HepG2 (cell line): ENCODE data around the gene SLC5A6. TPM values are rescaled to one million over a fixed set of nuclear protein-coding genes. Genes with fewer than 3 reads are reported as not detected.

Experiments used
- BHLHE40 ChIP-seq: IDR thresholded peaks from 2 replicates; pipeline ENCODE4 v1.6.1; 2011; ENCODE audit warnings: low read length, improper control_type of control experiment
- CENPX ChIP-seq: sonication (generic); formaldehyde crosslinking; IDR thresholded peaks from 2 replicates; pipeline ENCODE4 v1.9.0; 2021; ENCODE audit warnings: mild to moderate bottlenecking, missing genetic modification reagents, moderate library complexity
- ETV5 ChIP-seq: IDR thresholded peaks from 2 replicates; pipeline ENCODE4 v1.6.1; 2018; ENCODE audit warnings: missing biosample characterization, missing genetic modification reagents, inconsistent platforms, borderline replicate concordance
- GATAD1 ChIP-seq: IDR thresholded peaks from 2 replicates; pipeline ENCODE4 v1.6.1; 2016; ENCODE audit warnings: missing genetic modification reagents, missing compliant biosample characterization
- MIER2 ChIP-seq: IDR thresholded peaks from 2 replicates; pipeline ENCODE4 v1.6.1; 2016; ENCODE audit warnings: missing biosample characterization, missing genetic modification reagents
- PAWR ChIP-seq: sonication (generic); formaldehyde crosslinking; IDR thresholded peaks from 2 replicates; pipeline ENCODE4 v1.4.0; 2020; ENCODE audit warnings: missing genetic modification reagents, mild to moderate bottlenecking, borderline replicate concordance
- PCBP2 ChIP-seq: fragments of 200-400 bp; formaldehyde crosslinking; optimal IDR thresholded peaks from 2 replicates; pipeline ENCODE3; 2018; ENCODE audit warnings: low read length, low read depth; ENCODE audit not compliant: poor library complexity, severe bottlenecking
- PHB2 ChIP-seq: fragments of 450-650 bp; IDR thresholded peaks from 2 replicates; pipeline ENCODE4 v1.6.1; 2018; ENCODE audit not compliant: partially characterized antibody
- PRPF4 ChIP-seq: fragments of 200-400 bp; formaldehyde crosslinking; IDR thresholded peaks from 2 replicates; pipeline ENCODE4 v1.6.1; 2016; ENCODE audit warnings: low read length, low read depth; ENCODE audit not compliant: poor library complexity, severe bottlenecking
- RNF2 ChIP-seq: fragments of 450-650 bp; conservative IDR thresholded peaks from 2 replicates; pipeline ENCODE4 v1.6.1; 2016; ENCODE audit warnings: low read depth
- SIX4 ChIP-seq: sonication (generic); formaldehyde crosslinking; IDR thresholded peaks from 2 replicates; pipeline ENCODE4 v1.4.0; 2020; ENCODE audit warnings: missing genetic modification reagents
- SOX5 ChIP-seq: IDR thresholded peaks from 2 replicates; pipeline ENCODE4 v1.6.1; 2016; ENCODE audit warnings: borderline replicate concordance
- TRIM24 ChIP-seq: sonication (generic); formaldehyde crosslinking; IDR thresholded peaks from 2 replicates; pipeline ENCODE4 v1.8.0; 2022; ENCODE audit warnings: mild to moderate bottlenecking, missing genetic modification reagents
- ZFAT ChIP-seq: sonication (generic); formaldehyde crosslinking; conservative IDR thresholded peaks from 2 replicates; pipeline ENCODE4 v1.8.1; 2023; ENCODE audit warnings: missing genetic modification reagents, inconsistent platforms
- ZFP1 ChIP-seq: IDR thresholded peaks from 2 replicates; pipeline ENCODE4 v1.6.1; 2016
- ZHX1 ChIP-seq: sonication (generic); formaldehyde crosslinking; IDR thresholded peaks from 2 replicates; pipeline ENCODE4 v1.8.1; 2022; ENCODE audit warnings: low read depth, mild to moderate bottlenecking, missing genetic modification reagents
- ZNF235 ChIP-seq: sonication (generic); formaldehyde crosslinking; IDR thresholded peaks from 2 replicates; pipeline ENCODE4 v1.8.1; 2023; ENCODE audit warnings: mild to moderate bottlenecking, missing genetic modification reagents, borderline replicate concordance
- ZNF282 ChIP-seq: fragments of 450-650 bp; IDR thresholded peaks from 2 replicates; pipeline ENCODE4 v1.6.1; 2018; ENCODE audit not compliant: partially characterized antibody
- ZNF329 ChIP-seq: sonication (generic); formaldehyde crosslinking; IDR thresholded peaks from 2 replicates; pipeline ENCODE4 v1.9.0; 2021; ENCODE audit warnings: low read depth, mild to moderate bottlenecking, missing genetic modification reagents
- ZNF569 ChIP-seq: sonication (generic); formaldehyde crosslinking; IDR thresholded peaks from 2 replicates; pipeline ENCODE4 v1.5.0; 2020; ENCODE audit warnings: mild to moderate bottlenecking, missing genetic modification reagents, moderate library complexity, borderline replicate concordance
- ZNF616 ChIP-seq: sonication (generic); formaldehyde crosslinking; IDR thresholded peaks from 2 replicates; pipeline ENCODE4 v1.5.0; 2020; ENCODE audit warnings: low read depth, mild to moderate bottlenecking, missing genetic modification reagents
- ZNF646 ChIP-seq: sonication (generic); formaldehyde crosslinking; IDR thresholded peaks from 2 replicates; pipeline ENCODE4 v1.9.0; 2021; ENCODE audit warnings: mild to moderate bottlenecking, missing genetic modification reagents
- ZNF761 ChIP-seq: sonication (generic); formaldehyde crosslinking; conservative IDR thresholded peaks from 2 replicates; pipeline ENCODE4 v1.4.0; 2020; ENCODE audit warnings: mild to moderate bottlenecking, missing genetic modification reagents
- polyA plus RNA-seq, 8 experiments: library from polyadenylated mRNA; depleted of rRNA in 3 of 8; stranded (reverse) in 7 of 8; unstranded in 1 of 8; fragments of >200 nt; fragmentation: Illumina TruSeq in 4 of 8; extraction: Trizol in 4 of 8; gene quantifications; 2 replicates each; pipeline versions ENCODE4 v1.2.1 to v1.2.3, GENCODE V29; 2011 to 2016; ENCODE audit warnings: low read depth in 4 of 8, missing spikeins in 1 of 8, mixed read lengths in 1 of 8; ENCODE audit not compliant: insufficient read depth in 1 of 8
- total RNA-seq, 5 experiments: library from RNA; depleted of rRNA; stranded (reverse); fragments of >200 nt; fragmentation: Illumina TruSeq; extraction: Trizol; gene quantifications; 2 replicates each; pipeline ENCODE4 v1.2.3, GENCODE V29; 2016; ENCODE audit warnings: low read depth in 1 of 5

SLC5A6 gene
- total and polyA plus RNA-seq, 2 of the 13 experiments (the other 11 are each of a cell fraction or from before 2014, with no cell fraction given), result 135 to 417 TPM

GRCh38 chr2:27211943-27212625 lies at the start of gene SLC5A6, which contains the start of gene ATRAID (continued):
- no peak for TF ChIP-seq PCBP2
- no peak for TF ChIP-seq PRPF4
- TF ChIP-seq ZHX1 (CRISPR knock-in tag), result peak; percentile 93
- TF ChIP-seq BHLHE40, result 0 out of 2 replicates have a peak, but pooled peaks have one; percentile 33
- TF ChIP-seq ETV5 (CRISPR knock-in tag), result peak; percentile 80
- no peak for TF ChIP-seq CENPX (CRISPR knock-in tag)
- peak; percentile 53 for TF ChIP-seq RNF2
- TF ChIP-seq ZFP1 (CRISPR knock-in tag), result no peak
- TF ChIP-seq ZNF761 (CRISPR knock-in tag), result peak; percentile 83
- no peak for TF ChIP-seq PHB2
- peak; percentile 59; the same call in 1 of the 2 replicates for TF ChIP-seq ZNF646 (CRISPR knock-in tag)
- no peak for TF ChIP-seq ZFAT
- no peak for TF ChIP-seq SIX4 (CRISPR knock-in tag)
- no peak for TF ChIP-seq ZNF282
- TF ChIP-seq SOX5 (CRISPR knock-in tag), result peak; percentile 39; the same call in 1 of the 2 replicates
- TF ChIP-seq ZNF235, result no peak
- TF ChIP-seq GATAD1 (CRISPR knock-in tag), result peak; percentile 92
- TF ChIP-seq TRIM24, result no peak
- TF ChIP-seq ZNF329 (CRISPR knock-in tag), result peak; percentile 81
- 0 out of 2 replicates have a peak, but pooled peaks have one; percentile 84 for TF ChIP-seq ZNF569 (CRISPR knock-in tag)
- peak; percentile 33; the same call in 1 of the 2 replicates for TF ChIP-seq ZNF616
- TF ChIP-seq PAWR (CRISPR knock-in tag), result no peak; the same call in 1 of the 2 replicates
- TF ChIP-seq MIER2 (CRISPR knock-in tag), result no peak
